IMR-90 (cell line): ENCODE results near the gene MPST. TPM values are rescaled to one million over a fixed set of nuclear protein-coding genes. Genes with fewer than 3 reads are reported as not detected.

Experiments
- ATAC-seq: fragments of 200-7000 bp; cut with Tn5 transposase; 2 replicates; pipeline ENCODE4 v1.9.1; 2020; ENCODE audit warnings: low read depth, mild to moderate bottlenecking, moderate library complexity
- BruUV-seq: library from RNA; stranded (reverse); fragments of 400-500 nt; replicated peaks from 2 replicates; lab custom pipeline; 2021; lab: Mats Ljungman, UMichigan
- CTCF ChIA-PET: fragments of 300-600 bp; formaldehyde crosslinking; extraction: SDS; loops from one replicate; lab custom pipeline; 2021; ENCODE audit warnings: antibody characterized with exemption; lab: Yijun Ruan, JAX
- POLR2A ChIA-PET: fragments of 300-600 bp; sonication (Branson Sonifier 250); formaldehyde crosslinking; loops from one replicate; lab custom pipeline; 2022; ENCODE audit warnings: antibody characterized with exemption; ENCODE audit not compliant: unreplicated experiment; lab: Charles Lee
- DNase-seq: peaks from one replicate; pipeline ENCODE4 v3.0.0; 2013
- H2AFZ ChIP-seq: replicated peaks from 2 replicates; pipeline ENCODE3; 2013; ENCODE audit warnings: low read length, mild to moderate bottlenecking; ENCODE audit not compliant: poor library complexity
- H2AK5ac ChIP-seq: 2 replicates; pipeline ENCODE4 v1.6.1; 2013; ENCODE audit warnings: low read depth, low read length, inconsistent platforms
- H2AK9ac ChIP-seq: replicated peaks from 2 replicates; pipeline ENCODE3; 2013; ENCODE audit warnings: mild to moderate bottlenecking, low read depth, low read length, moderate library complexity; ENCODE audit not compliant: poor library complexity
- H2BK120ac ChIP-seq: 2 replicates; pipeline ENCODE4 v1.6.1; 2013; ENCODE audit warnings: low read depth, low read length, inconsistent platforms
- H2BK15ac ChIP-seq: 3 replicates; pipeline ENCODE4 v1.6.1; 2013; ENCODE audit warnings: low read depth, low read length, inconsistent platforms
- H2BK20ac ChIP-seq: 2 replicates; pipeline ENCODE4 v1.6.1; 2013; ENCODE audit warnings: low read depth, mild to moderate bottlenecking, inconsistent platforms, low read length, moderate library complexity
- H2BK5ac ChIP-seq: 2 replicates; pipeline ENCODE4 v1.6.1; 2013; ENCODE audit warnings: mild to moderate bottlenecking, low read depth, low read length, inconsistent platforms; ENCODE audit not compliant: poor library complexity, severe bottlenecking
- H3K14ac ChIP-seq: replicated peaks from 2 replicates; pipeline ENCODE4 v1.6.1; 2013; ENCODE audit warnings: low read depth, low read length, inconsistent platforms
- H3K18ac ChIP-seq: 2 replicates; pipeline ENCODE4 v1.6.1; 2013; ENCODE audit warnings: low read depth, low read length, control low read depth
- H3K23ac ChIP-seq: 2 replicates; pipeline ENCODE4 v1.6.1; 2013; ENCODE audit warnings: low read depth, low read length, inconsistent platforms
- H3K27ac ChIP-seq: 2 replicates; pipeline ENCODE4 v1.5.1; 2013; ENCODE audit warnings: mild to moderate bottlenecking, control low read depth, low read length; ENCODE audit not compliant: insufficient read depth
- H3K27me3 ChIP-seq: 2 replicates; pipeline ENCODE4 v1.6.1; 2013; ENCODE audit warnings: low read length; ENCODE audit not compliant: control insufficient read depth, insufficient read depth
- H3K36me3 ChIP-seq: 2 replicates; pipeline ENCODE4 v1.6.1; 2013; ENCODE audit warnings: low read length, mixed read lengths; ENCODE audit not compliant: control insufficient read depth, insufficient read depth
- H3K4ac ChIP-seq: 2 replicates; pipeline ENCODE4 v1.6.1; 2013; ENCODE audit warnings: low read depth, low read length, inconsistent platforms
- H3K4me1 ChIP-seq: 2 replicates; pipeline ENCODE4 v1.6.1; 2013; ENCODE audit warnings: low read length, mixed read lengths; ENCODE audit not compliant: control insufficient read depth, insufficient read depth
- H3K4me2 ChIP-seq: 2 replicates; pipeline ENCODE4 v1.6.1; 2013; ENCODE audit warnings: low read depth, mild to moderate bottlenecking, control low read depth, low read length, moderate library complexity
- H3K4me3 ChIP-seq: 2 replicates; pipeline ENCODE4 v1.5.1; 2013; ENCODE audit warnings: low read depth, mild to moderate bottlenecking, control low read depth, low read length, moderate library complexity; ENCODE audit not compliant: insufficient read depth
- H3K56ac ChIP-seq: 2 replicates; pipeline ENCODE4 v1.6.1; 2013; ENCODE audit warnings: low read length, inconsistent platforms; ENCODE audit not compliant: insufficient read depth; ENCODE audit errors: extremely low read depth
- H3K79me1 ChIP-seq, 2 experiments: 2 replicates each; pipeline ENCODE4 v1.6.1; 2013; ENCODE audit warnings: low read length in 2 of 2, inconsistent platforms in 1 of 2, low read depth in 1 of 2
- H3K9ac ChIP-seq: 2 replicates; pipeline ENCODE4 v1.6.1; 2013; ENCODE audit warnings: low read depth, low read length, control low read depth
- H3K9me1 ChIP-seq: 2 replicates; pipeline ENCODE4 v1.6.1; 2013; ENCODE audit warnings: low read length, inconsistent platforms; ENCODE audit not compliant: insufficient read depth
- H3K9me3 ChIP-seq: 2 replicates; pipeline ENCODE4 v1.6.1; 2013; ENCODE audit warnings: low read length; ENCODE audit not compliant: control insufficient read depth, insufficient read depth
- H4K20me1 ChIP-seq: 2 replicates; pipeline ENCODE4 v1.6.1; 2013; ENCODE audit warnings: low read length, inconsistent platforms; ENCODE audit not compliant: insufficient read depth
- H4K5ac ChIP-seq: 2 replicates; pipeline ENCODE4 v1.6.1; 2013; ENCODE audit warnings: mild to moderate bottlenecking, low read depth, low read length, control low read depth
- H4K8ac ChIP-seq, 2 experiments: 2 replicates each; pipeline ENCODE4 v1.6.1; 2013; ENCODE audit warnings: low read depth in 2 of 2, low read length in 2 of 2, control low read depth in 1 of 2, inconsistent platforms in 1 of 2
- H4K91ac ChIP-seq: 2 replicates; pipeline ENCODE4 v1.6.1; 2013; ENCODE audit warnings: low read depth, low read length, inconsistent platforms; ENCODE audit not compliant: insufficient read depth
- BHLHE40 ChIP-seq: fragments of 150-350 bp; IDR thresholded peaks from 2 replicates; pipeline ENCODE4 v1.6.1; 2016; ENCODE audit warnings: mild to moderate bottlenecking, low read depth, low read length
- CEBPB ChIP-seq: IDR thresholded peaks from 2 replicates; pipeline ENCODE4 v1.6.1; 2012; ENCODE audit warnings: low read depth, low read length, improper control_type of control experiment
- FOS ChIP-seq: fragments of 150-350 bp; IDR thresholded peaks from 2 replicates; pipeline ENCODE4 v1.6.1; 2016; ENCODE audit warnings: low read depth, low read length
- MAFK ChIP-seq: IDR thresholded peaks from 2 replicates; pipeline ENCODE4 v1.6.1; 2012; ENCODE audit warnings: low read depth, low read length, improper control_type of control experiment
- MAZ ChIP-seq: IDR thresholded peaks from 2 replicates; pipeline ENCODE4 v1.6.1; 2012; ENCODE audit warnings: low read depth, mild to moderate bottlenecking, low read length, improper control_type of control experiment, moderate library complexity, borderline replicate concordance
- MXI1 ChIP-seq: IDR thresholded peaks from 2 replicates; pipeline ENCODE4 v1.6.1; 2012; ENCODE audit warnings: low read depth, mild to moderate bottlenecking, low read length, moderate library complexity, borderline replicate concordance
- NFE2L2 ChIP-seq: fragments of 150-350 bp; IDR thresholded peaks from 2 replicates; pipeline ENCODE4 v1.6.1; 2016; ENCODE audit warnings: low read depth, mild to moderate bottlenecking, low read length
- POLR2A ChIP-seq: IDR thresholded peaks from 2 replicates; pipeline ENCODE4 v1.6.1; 2012; ENCODE audit warnings: mild to moderate bottlenecking, low read depth, low read length
- RAD21 ChIP-seq: IDR thresholded peaks from 2 replicates; pipeline ENCODE4 v1.6.1; 2012; ENCODE audit warnings: low read length, improper control_type of control experiment
- RCOR1 ChIP-seq: IDR thresholded peaks from 2 replicates; pipeline ENCODE4 v1.6.1; 2012; ENCODE audit warnings: mild to moderate bottlenecking, low read length, improper control_type of control experiment; ENCODE audit not compliant: insufficient replicate concordance
- RFX5 ChIP-seq: IDR thresholded peaks from 2 replicates; pipeline ENCODE4 v1.8.0; 2012; ENCODE audit warnings: low read depth, mild to moderate bottlenecking, low read length, moderate library complexity
- SMC3 ChIP-seq: fragments of 150-350 bp; IDR thresholded peaks from 2 replicates; pipeline ENCODE4 v1.6.1; 2016; ENCODE audit warnings: low read depth, mild to moderate bottlenecking, antibody characterized with exemption, low read length, moderate library complexity
- WGBS, 2 experiments: methylation state at CpG; one replicate each; pipeline versions ENCODE4 v1.1.5 to v1.1.7; 2013; ENCODE audit warnings: missing lambda C conversion rate in 2 of 2; ENCODE audit not compliant: insufficient read length in 1 of 2; ENCODE audit errors: extremely low coverage in 2 of 2; 5-methylcytosine and 5-hydroxymethylcytosine counted together
- dilution Hi-C: fragments of 300-500 bp; cut with HindIII; formaldehyde crosslinking; loops from one replicate; pipeline ENCODE4 v1.14.3; 2018; ENCODE audit warnings: low sequenced_read_pairs; ENCODE audit not compliant: unreplicated experiment
- in situ Hi-C: fragments of 300-500 bp; cut with MboI; formaldehyde crosslinking; loops from 3 replicates; pipeline ENCODE4 v1.14.3; 2019; ENCODE audit warnings: low sequenced_read_pairs, inconsistent platforms, mixed read lengths
- intact Hi-C: fragments of 100-400 bp; cut with micrococcal nuclease; formaldehyde crosslinking; loops from 2 replicates; pipeline ENCODE4 v1.10.0; 2022
- polyA plus RNA-seq, 3 experiments: library from polyadenylated mRNA; depleted of rRNA; stranded (reverse); fragments of >200 nt; gene quantifications; 2 replicates each; pipeline ENCODE4 v1.2.3, GENCODE V29; 2012; ENCODE audit warnings: low replicate concordance in 1 of 3
- total RNA-seq: library from RNA; depleted of rRNA; stranded (reverse); fragments of >200 nt; gene quantifications from 2 replicates; pipeline ENCODE4 v1.2.3, GENCODE V29; 2012
- TF ChIP-seq, protein P1 (sequence below): conservative IDR thresholded peaks from 2 replicates; pipeline ENCODE4 v1.5.1; 2012; ENCODE audit warnings: mild to moderate bottlenecking, low read depth, low read length, improper control_type of control experiment
- TF ChIP-seq, protein P2 (sequence below): fragments of 150-350 bp; IDR thresholded peaks from 2 replicates; pipeline ENCODE4 v1.6.1; 2016; ENCODE audit warnings: low read depth, mild to moderate bottlenecking, low read length, moderate library complexity, borderline replicate concordance

MPST gene
- total and polyA plus RNA-seq, 2 of the 4 experiments (the other 2 are of a cell fraction) = 19.2 to 43.0 TPM

DNA sequence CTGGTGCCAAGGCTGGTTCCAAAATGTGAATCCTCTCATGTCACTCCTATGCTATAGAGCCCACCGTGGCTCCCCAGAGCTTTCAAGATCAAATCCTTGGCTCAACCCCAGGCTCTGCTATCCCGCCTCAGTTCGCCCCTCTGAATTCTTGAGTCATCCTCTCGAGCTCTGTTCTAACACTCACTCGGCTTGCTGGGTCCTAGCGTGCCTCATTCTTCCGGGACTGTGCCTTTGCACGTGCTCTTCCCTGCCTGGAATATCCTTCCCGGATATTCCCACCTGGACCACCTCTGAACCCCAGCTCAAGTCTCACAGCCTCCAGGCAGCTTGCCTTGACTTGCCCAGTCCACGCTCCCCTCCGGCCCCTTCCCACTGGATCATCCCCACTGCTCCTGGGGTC, 45.0 kb downstream of the MPST start:
- H3K23ac ChIP-seq = no peak overlapping the region
- H2AFZ ChIP-seq = no peak overlapping the region
- peaks cover 14% of the 10 kb centered on the region; the same call in 1 of the 2 replicates for H3K27me3 ChIP-seq
- intact Hi-C loops = no loop called here
- CTCF ChIA-PET = no interaction called here
- H2BK20ac ChIP-seq = no peak overlapping the region
- H2BK15ac ChIP-seq = no peak overlapping the region
- H3K27ac ChIP-seq = no peak overlapping the region
- DNase-seq (no peak), ATAC-seq (no peak)
- H3K56ac ChIP-seq = no peak overlapping the region
- POLR2A ChIA-PET = no interaction called here
- no peak overlapping the region for H3K9ac ChIP-seq
- H4K5ac ChIP-seq = no peak overlapping the region
- H2AK9ac ChIP-seq = no peak overlapping the region
- no peak overlapping the region for H3K14ac ChIP-seq
- H3K18ac ChIP-seq = no peak overlapping the region
- TF ChIP-seq MXI1 (no peak), RFX5 (no peak), NFE2L2 (no peak), RAD21 (no peak), RCOR1 (no peak), FOS (no peak), BHLHE40 (no peak), SMC3 (no peak), MAZ (no peak), CEBPB (no peak), MAFK (no peak), POLR2A (no peak)
- TF ChIP-seq, protein P1, sequence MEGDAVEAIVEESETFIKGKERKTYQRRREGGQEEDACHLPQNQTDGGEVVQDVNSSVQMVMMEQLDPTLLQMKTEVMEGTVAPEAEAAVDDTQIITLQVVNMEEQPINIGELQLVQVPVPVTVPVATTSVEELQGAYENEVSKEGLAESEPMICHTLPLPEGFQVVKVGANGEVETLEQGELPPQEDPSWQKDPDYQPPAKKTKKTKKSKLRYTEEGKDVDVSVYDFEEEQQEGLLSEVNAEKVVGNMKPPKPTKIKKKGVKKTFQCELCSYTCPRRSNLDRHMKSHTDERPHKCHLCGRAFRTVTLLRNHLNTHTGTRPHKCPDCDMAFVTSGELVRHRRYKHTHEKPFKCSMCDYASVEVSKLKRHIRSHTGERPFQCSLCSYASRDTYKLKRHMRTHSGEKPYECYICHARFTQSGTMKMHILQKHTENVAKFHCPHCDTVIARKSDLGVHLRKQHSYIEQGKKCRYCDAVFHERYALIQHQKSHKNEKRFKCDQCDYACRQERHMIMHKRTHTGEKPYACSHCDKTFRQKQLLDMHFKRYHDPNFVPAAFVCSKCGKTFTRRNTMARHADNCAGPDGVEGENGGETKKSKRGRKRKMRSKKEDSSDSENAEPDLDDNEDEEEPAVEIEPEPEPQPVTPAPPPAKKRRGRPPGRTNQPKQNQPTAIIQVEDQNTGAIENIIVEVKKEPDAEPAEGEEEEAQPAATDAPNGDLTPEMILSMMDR = no peak
- TF ChIP-seq, protein P2, sequence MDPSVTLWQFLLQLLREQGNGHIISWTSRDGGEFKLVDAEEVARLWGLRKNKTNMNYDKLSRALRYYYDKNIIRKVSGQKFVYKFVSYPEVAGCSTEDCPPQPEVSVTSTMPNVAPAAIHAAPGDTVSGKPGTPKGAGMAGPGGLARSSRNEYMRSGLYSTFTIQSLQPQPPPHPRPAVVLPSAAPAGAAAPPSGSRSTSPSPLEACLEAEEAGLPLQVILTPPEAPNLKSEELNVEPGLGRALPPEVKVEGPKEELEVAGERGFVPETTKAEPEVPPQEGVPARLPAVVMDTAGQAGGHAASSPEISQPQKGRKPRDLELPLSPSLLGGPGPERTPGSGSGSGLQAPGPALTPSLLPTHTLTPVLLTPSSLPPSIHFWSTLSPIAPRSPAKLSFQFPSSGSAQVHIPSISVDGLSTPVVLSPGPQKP = no peak
- no peaks in the 10 kb centered on the region for H4K20me1 ChIP-seq
- no TSS peak for BruUV-seq
- no peaks in the 10 kb centered on the region for H3K9me3 ChIP-seq
- dilution Hi-C loops = no loop called here
- H3K4me1 ChIP-seq = no peaks in the 10 kb centered on the region
- no peak overlapping the region for H2AK5ac ChIP-seq
- in situ Hi-C loops = no loop called here
- no peak overlapping the region for H2BK120ac ChIP-seq
- H3K4ac ChIP-seq = no peak overlapping the region
- no peak overlapping the region for H4K8ac ChIP-seq
- WGBS, 2 experiments = 85% methylated on average over 5 of the region's 11 CpGs; no CpG with 5 or more reads in 1 of the 2 experiments
- H3K36me3 ChIP-seq = peaks cover 4% of the 10 kb centered on the region
- H3K4me3 ChIP-seq = no peak overlapping the region
- H3K79me1 ChIP-seq = no peaks in the 10 kb centered on the region
- H3K9me1 ChIP-seq = no peaks in the 10 kb centered on the region
- H3K4me2 ChIP-seq = no peak overlapping the region
- no peak overlapping the region for H2BK5ac ChIP-seq
- H4K91ac ChIP-seq = no peak overlapping the region
